Ishikawa (cell line): ENCODE measurements around the gene CDH13.

ENCODE experiments used
- CEBPB ChIP-seq: IDR thresholded peaks from 2 replicates; pipeline ENCODE4 v1.6.1; 2012
- CREB1 ChIP-seq: IDR thresholded peaks from 2 replicates; pipeline ENCODE4 v1.6.1; 2012; ENCODE audit warnings: low read depth
- EGR1 ChIP-seq: IDR thresholded peaks from 2 replicates; pipeline ENCODE4 v1.6.1; 2012
- EP300 ChIP-seq: IDR thresholded peaks from 2 replicates; pipeline ENCODE4 v1.6.1; 2012; ENCODE audit warnings: borderline replicate concordance
- FOXM1 ChIP-seq: IDR thresholded peaks from 2 replicates; pipeline ENCODE4 v1.6.1; 2012; ENCODE audit warnings: low read depth, borderline replicate concordance
- MAX ChIP-seq: IDR thresholded peaks from 2 replicates; pipeline ENCODE4 v1.6.1; 2012
- NFIC ChIP-seq: IDR thresholded peaks from 2 replicates; pipeline ENCODE4 v1.6.1; 2012
- RAD21 ChIP-seq: IDR thresholded peaks from 2 replicates; pipeline ENCODE4 v1.6.1; 2012; ENCODE audit warnings: low read depth
- REST ChIP-seq: IDR thresholded peaks from 2 replicates; pipeline ENCODE4 v1.6.1; 2012; ENCODE audit warnings: low read depth, mild to moderate bottlenecking
- TAF1 ChIP-seq: IDR thresholded peaks from 2 replicates; pipeline ENCODE4 v1.6.1; 2012; ENCODE audit warnings: low read depth, mild to moderate bottlenecking
- TCF12 ChIP-seq: IDR thresholded peaks from 2 replicates; pipeline ENCODE4 v1.6.1; 2012; ENCODE audit warnings: low read depth
- TEAD4 ChIP-seq: IDR thresholded peaks from 2 replicates; pipeline ENCODE4 v1.6.1; 2012
- USF1 ChIP-seq: IDR thresholded peaks from 2 replicates; pipeline ENCODE4 v1.6.1; 2012
- YY1 ChIP-seq: IDR thresholded peaks from 2 replicates; pipeline ENCODE4 v1.6.1; 2012; ENCODE audit warnings: low read depth
- ZBTB7A ChIP-seq: IDR thresholded peaks from 2 replicates; pipeline ENCODE4 v1.6.1; 2012; ENCODE audit warnings: low read depth

Gene CDH13

GRCh38 chr16:83680980-83681379 is 1054.2 kb downstream of the CDH13 start:
- TF ChIP-seq MAX, result no peak
- no peak for TF ChIP-seq RAD21
- TF ChIP-seq FOXM1, result no peak
- no peak for TF ChIP-seq NFIC
- no peak for TF ChIP-seq EP300
- no peak for TF ChIP-seq TCF12
- TF ChIP-seq USF1, result no peak
- TF ChIP-seq CEBPB, result no peak
- TF ChIP-seq REST, result no peak
- no peak for TF ChIP-seq ZBTB7A
- no peak for TF ChIP-seq EGR1
- no peak for TF ChIP-seq TEAD4
- TF ChIP-seq YY1, result no peak

- no peak for TF ChIP-seq FOXM1
- no peak for TF ChIP-seq MAX
- no peak for TF ChIP-seq EP300
- TF ChIP-seq NFIC, result no peak
- no peak for TF ChIP-seq CREB1
- no peak for TF ChIP-seq REST
- TF ChIP-seq YY1, result no peak
- no peak for TF ChIP-seq ZBTB7A
- no peak for TF ChIP-seq CEBPB
- no peak for TF ChIP-seq RAD21
- no peak for TF ChIP-seq TAF1
- no peak for TF ChIP-seq USF1
- no peak for TF ChIP-seq TEAD4
- TF ChIP-seq EGR1, result no peak
- TF ChIP-seq TCF12, result no peak
These were observed 1054.7 kb downstream of the CDH13 start for GRCh38 chr16:83681381-83681956.

- TF ChIP-seq MAX (no peak), EGR1 (no peak), EP300 (no peak), RAD21 (no peak), TAF1 (no peak), USF1 (no peak)
These were observed 1055.5 kb downstream of the CDH13 start for GRCh38 chr16:83682116-83682867.

GRCh38 chr16:83682868-83683235 is 1056.1 kb downstream of the CDH13 start:
- no peak for TF ChIP-seq ZBTB7A
- no peak for TF ChIP-seq TCF12
- TF ChIP-seq CEBPB, result no peak
- TF ChIP-seq EGR1, result no peak
- no peak for TF ChIP-seq EP300
- TF ChIP-seq USF1, result no peak
- no peak for TF ChIP-seq YY1
- no peak for TF ChIP-seq CREB1
- TF ChIP-seq RAD21, result no peak
- TF ChIP-seq TEAD4, result no peak
- TF ChIP-seq MAX, result no peak
- TF ChIP-seq TAF1, result no peak
- TF ChIP-seq NFIC, result no peak
- no peak for TF ChIP-seq REST
- TF ChIP-seq FOXM1, result no peak
